ENCODE results near the gene ZNF691. TPM values are rescaled to one million over a fixed set of nuclear protein-coding genes. Genes with fewer than 3 reads are reported as not detected.

Gene ZNF691
- total RNA-seq, 1 experiment from 2014 or later, result 9.5 TPM

- DNase-seq (ENCODE audit: unreplicated experiment), result no peak
- H3K36me3 Mint-ChIP-seq (ENCODE audit: insufficient read depth, unreplicated experiment), result no peaks in the 10 kb centered on the region
- intact Hi-C loops (cut with micrococcal nuclease), result no loop called here
- ChIA-PET CTCF (no interaction called here), POLR2A (interaction anchor here (1.2 kb wide), 1 partner anchor 130 kb away, joined by 3 read pairs; no protein-coding TSS in a partner anchor)
- BruUV-seq (replicated peaks), result no TSS peak
- H3K4me3 Mint-ChIP-seq (ENCODE audit: unreplicated experiment), result no peak overlapping the region
- no peaks in the 10 kb centered on the region for H3K4me1 Mint-ChIP-seq (ENCODE audit: insufficient read depth, unreplicated experiment)
- no peaks in the 10 kb centered on the region for H3K9me3 Mint-ChIP-seq (ENCODE audit: unreplicated experiment)
- TF ChIP-seq, protein P1, sequence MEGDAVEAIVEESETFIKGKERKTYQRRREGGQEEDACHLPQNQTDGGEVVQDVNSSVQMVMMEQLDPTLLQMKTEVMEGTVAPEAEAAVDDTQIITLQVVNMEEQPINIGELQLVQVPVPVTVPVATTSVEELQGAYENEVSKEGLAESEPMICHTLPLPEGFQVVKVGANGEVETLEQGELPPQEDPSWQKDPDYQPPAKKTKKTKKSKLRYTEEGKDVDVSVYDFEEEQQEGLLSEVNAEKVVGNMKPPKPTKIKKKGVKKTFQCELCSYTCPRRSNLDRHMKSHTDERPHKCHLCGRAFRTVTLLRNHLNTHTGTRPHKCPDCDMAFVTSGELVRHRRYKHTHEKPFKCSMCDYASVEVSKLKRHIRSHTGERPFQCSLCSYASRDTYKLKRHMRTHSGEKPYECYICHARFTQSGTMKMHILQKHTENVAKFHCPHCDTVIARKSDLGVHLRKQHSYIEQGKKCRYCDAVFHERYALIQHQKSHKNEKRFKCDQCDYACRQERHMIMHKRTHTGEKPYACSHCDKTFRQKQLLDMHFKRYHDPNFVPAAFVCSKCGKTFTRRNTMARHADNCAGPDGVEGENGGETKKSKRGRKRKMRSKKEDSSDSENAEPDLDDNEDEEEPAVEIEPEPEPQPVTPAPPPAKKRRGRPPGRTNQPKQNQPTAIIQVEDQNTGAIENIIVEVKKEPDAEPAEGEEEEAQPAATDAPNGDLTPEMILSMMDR (IDR thresholded peaks at IDR 0.05; ENCODE audit: unreplicated experiment), result no peak
- no peak overlapping the region for H3K27ac Mint-ChIP-seq (ENCODE audit: low read depth, unreplicated experiment)
- peaks cover 32% of the 10 kb centered on the region for H3K27me3 Mint-ChIP-seq (ENCODE audit: insufficient read depth, unreplicated experiment)
Measured at GRCh38 chr1:42873670-42874069, 27.3 kb downstream of the ZNF691 start.

DNA sequence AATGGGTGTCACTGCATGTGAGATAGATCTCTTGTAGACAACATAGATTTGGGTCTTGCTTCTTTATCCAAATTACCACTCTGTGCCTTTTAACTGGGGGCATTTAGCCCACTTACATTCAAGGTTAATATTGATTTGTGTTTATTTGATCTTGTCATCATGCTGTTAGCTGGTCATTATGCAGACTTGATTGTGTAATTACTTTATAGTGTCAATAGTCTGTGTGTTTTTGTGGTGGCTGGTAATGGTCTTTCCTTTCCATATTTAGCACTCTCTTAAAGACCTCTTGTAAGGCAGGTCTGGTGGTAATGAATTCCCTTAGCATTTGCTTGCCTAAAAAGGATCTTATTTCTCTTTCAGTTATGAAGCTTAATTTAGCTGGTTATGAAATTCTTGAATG, 29.6 kb downstream of the ZNF691 start:
- no peak for DNase-seq (ENCODE audit: unreplicated experiment)
- BruUV-seq (replicated peaks), result no TSS peak
- H3K27ac Mint-ChIP-seq (ENCODE audit: low read depth, unreplicated experiment), result no peak overlapping the region
- H3K27me3 Mint-ChIP-seq (ENCODE audit: insufficient read depth, unreplicated experiment), result peaks cover 32% of the 10 kb centered on the region
- no peak overlapping the region for H3K4me3 Mint-ChIP-seq (ENCODE audit: unreplicated experiment)
- ChIA-PET CTCF (no interaction called here), POLR2A (no interaction called here)
- TF ChIP-seq, protein P1 (IDR thresholded peaks at IDR 0.05; ENCODE audit: unreplicated experiment), result no peak
- intact Hi-C loops (cut with micrococcal nuclease), result no loop called here
- H3K4me1 Mint-ChIP-seq (ENCODE audit: insufficient read depth, unreplicated experiment), result no peaks in the 10 kb centered on the region
- H3K9me3 Mint-ChIP-seq (ENCODE audit: unreplicated experiment), result no peaks in the 10 kb centered on the region
- H3K36me3 Mint-ChIP-seq (ENCODE audit: insufficient read depth, unreplicated experiment), result no peaks in the 10 kb centered on the region

DNA sequence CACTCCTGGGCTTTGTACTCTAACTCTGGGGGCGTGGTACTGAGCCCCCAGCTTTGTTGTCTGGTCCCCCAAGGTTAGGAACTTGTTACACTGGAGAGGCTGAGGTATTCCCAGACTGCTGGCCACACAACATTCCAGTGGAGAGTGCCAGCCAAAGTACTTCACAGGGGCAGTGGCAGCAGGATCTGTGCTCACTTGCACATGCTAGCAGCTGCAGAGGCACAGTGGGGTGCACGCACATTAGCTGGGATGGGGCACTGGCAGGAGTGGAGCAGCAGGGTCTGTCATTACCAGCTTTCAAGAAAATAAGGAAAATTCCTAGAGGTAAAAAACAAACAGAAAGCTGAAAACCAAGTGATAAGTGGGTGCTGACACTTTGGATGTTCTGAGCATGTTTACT, 31.0 kb downstream of the ZNF691 start:
- intact Hi-C loops (cut with micrococcal nuclease), result no loop called here
- TF ChIP-seq, protein P1 (IDR thresholded peaks at IDR 0.05; ENCODE audit: unreplicated experiment), result no peak
- BruUV-seq (replicated peaks), result no TSS peak
- Mint-ChIP-seq H3K27ac (ENCODE audit: low read depth, unreplicated experiment) (no peak overlapping the region), H3K9me3 (ENCODE audit: unreplicated experiment) (no peaks in the 10 kb centered on the region), H3K36me3 (ENCODE audit: insufficient read depth, unreplicated experiment) (no peaks in the 10 kb centered on the region), H3K4me3 (ENCODE audit: unreplicated experiment) (no peak overlapping the region), H3K27me3 (ENCODE audit: insufficient read depth, unreplicated experiment) (peaks cover 32% of the 10 kb centered on the region), H3K4me1 (ENCODE audit: insufficient read depth, unreplicated experiment) (no peaks in the 10 kb centered on the region)
- ChIA-PET CTCF (interaction anchor here (0.6 to 0.9 kb wide), 3 partner anchors 13 to 691 kb away, joined by 3 to 5 read pairs (median 3); no protein-coding TSS in a partner anchor), POLR2A (interaction anchor here (0.6 to 1.0 kb wide), 2 partner anchors 15 to 31 kb away, joined by 3 read pairs; partner anchors contain the start of gene ZNF691)
- DNase-seq (ENCODE audit: unreplicated experiment), result no peak

DNA sequence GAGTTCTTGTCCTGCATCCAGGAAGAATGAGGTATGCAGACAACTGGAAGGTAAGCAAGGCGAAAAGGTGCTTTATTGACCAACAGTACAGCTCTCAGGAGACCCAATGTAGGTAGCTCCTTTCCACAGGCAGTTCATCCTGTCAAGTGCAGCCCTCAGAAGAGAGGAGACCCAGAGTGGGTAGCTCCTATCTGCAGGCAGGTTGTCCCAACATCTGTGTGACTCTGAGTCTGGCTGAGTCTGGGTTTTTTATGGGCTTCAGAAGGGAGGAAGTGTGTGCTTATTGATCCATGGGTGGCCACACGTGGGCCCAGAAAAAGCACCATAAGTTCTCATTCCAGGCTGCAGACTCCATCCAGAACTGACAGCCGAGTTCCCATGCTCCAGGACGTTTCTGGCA, 34.0 kb downstream of the ZNF691 start:
- H3K4me1 Mint-ChIP-seq (ENCODE audit: insufficient read depth, unreplicated experiment), result no peaks in the 10 kb centered on the region
- no peaks in the 10 kb centered on the region for H3K36me3 Mint-ChIP-seq (ENCODE audit: insufficient read depth, unreplicated experiment)
- intact Hi-C loops (cut with micrococcal nuclease), result no loop called here
- no TSS peak for BruUV-seq (replicated peaks)
- TF ChIP-seq, protein P1 (IDR thresholded peaks at IDR 0.05; ENCODE audit: unreplicated experiment), result no peak
- H3K9me3 Mint-ChIP-seq (ENCODE audit: unreplicated experiment), result no peaks in the 10 kb centered on the region
- no peak overlapping the region for H3K27ac Mint-ChIP-seq (ENCODE audit: low read depth, unreplicated experiment)
- H3K27me3 Mint-ChIP-seq (ENCODE audit: insufficient read depth, unreplicated experiment), result peaks cover 28% of the 10 kb centered on the region
- ChIA-PET CTCF (interaction anchor here (0.6 kb wide), 1 partner anchor 202 kb away, joined by 4 read pairs; no protein-coding TSS in a partner anchor), POLR2A (interaction anchor here (0.6 kb wide), 1 partner anchor 13 kb away, joined by 3 read pairs; no protein-coding TSS in a partner anchor)
- no peak for DNase-seq (ENCODE audit: unreplicated experiment)
- no peak overlapping the region for H3K4me3 Mint-ChIP-seq (ENCODE audit: unreplicated experiment)
